Choroid plexus epithelial cell (primary cell): ENCODE measurements around the gene KCTD1.

Experiments
- DNase-seq: peaks from one replicate; pipeline ENCODE4 v3.0.0-alpha.2; 2010; ENCODE audit warnings: low read depth
- H3K4me3 ChIP-seq: 2 replicates; pipeline ENCODE4 v1.5.1; 2011; ENCODE audit warnings: low read depth, mild to moderate bottlenecking, control low read depth, low read length, moderate library complexity
- CTCF ChIP-seq: conservative IDR thresholded peaks from 2 replicates; pipeline ENCODE4 v1.5.1; 2011; ENCODE audit warnings: low read depth, mild to moderate bottlenecking, control low read depth, inconsistent platforms, low read length, moderate library complexity

The KCTD1 gene

GRCh38 chr18:26459340-26459739 lies 89.0 kb downstream of the KCTD1 start:
- no peak overlapping the region for H3K4me3 ChIP-seq
- no peak for DNase-seq
- TF ChIP-seq CTCF: no peak

DNA sequence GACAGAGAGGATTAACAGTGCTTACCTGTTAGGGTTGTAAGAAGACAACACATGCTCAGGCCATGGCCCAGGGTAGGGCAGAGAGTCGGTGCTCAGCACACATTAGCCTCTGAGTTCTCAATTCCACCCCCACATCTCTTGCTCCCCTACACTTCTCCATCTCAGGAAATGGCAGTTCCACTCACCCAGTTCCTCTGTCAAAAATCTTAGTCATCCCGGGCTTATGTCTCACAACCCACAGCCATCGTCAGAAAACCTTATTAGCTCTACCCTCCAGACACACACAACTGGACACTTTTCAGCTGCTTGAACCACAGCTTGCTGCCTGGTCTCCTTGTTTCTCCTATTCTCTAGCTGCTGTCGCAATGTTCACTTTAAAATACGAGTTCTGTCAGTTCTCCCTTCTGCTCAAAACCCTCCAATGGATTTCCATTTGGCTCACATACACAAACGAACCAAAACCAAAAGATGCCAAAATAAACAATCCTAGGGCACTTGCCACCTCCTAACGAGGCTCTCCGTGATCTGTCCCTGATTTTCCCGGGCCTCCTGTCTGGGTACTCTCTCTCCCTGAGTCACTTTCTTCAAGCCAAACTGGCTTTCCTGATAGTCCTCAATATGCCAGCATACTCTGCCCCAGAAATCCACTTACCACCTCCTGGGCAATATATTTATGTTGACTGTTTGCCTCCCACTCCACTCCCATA lies 89.7 kb downstream of the KCTD1 start:
- H3K4me3 ChIP-seq: no peak overlapping the region
- no peak for DNase-seq

DNA sequence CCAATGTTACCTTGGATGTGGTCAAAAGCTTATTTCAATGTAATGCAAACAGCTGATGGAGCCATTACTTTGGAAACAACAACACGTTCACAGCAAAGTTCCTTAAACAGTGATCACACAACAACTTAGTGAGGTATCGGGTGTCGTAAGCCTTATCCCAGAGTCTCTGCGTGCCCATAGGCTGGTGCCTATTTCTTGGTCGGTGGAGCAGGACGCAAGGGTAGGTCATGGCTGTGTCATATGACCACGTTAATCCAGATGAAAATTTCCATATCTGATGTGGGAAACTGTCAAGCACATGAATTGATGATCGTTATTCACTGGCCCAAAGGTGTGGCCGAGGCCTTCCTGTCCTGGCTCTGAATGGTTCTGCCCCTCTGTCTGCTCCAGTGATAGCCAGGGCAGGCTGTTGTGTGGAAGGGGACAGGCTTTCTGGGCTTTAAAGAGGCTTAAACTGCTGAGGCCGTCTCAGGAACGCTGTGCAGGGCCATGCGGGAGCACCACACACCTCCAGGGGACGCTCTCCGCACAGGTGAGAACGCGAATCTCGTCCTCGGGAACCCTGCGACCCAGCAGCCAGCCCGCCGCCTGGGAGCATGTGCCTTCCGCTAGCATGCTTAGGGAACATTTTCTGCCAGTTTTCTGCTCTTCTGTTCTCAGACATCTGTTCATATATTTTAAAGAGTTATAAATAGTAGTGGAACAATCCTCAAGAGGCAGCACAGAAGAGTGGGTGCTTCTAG lies 90.6 kb downstream of the KCTD1 start:
- no peak overlapping the region for H3K4me3 ChIP-seq
- DNase-seq: no peak
- peak; percentile 19 for TF ChIP-seq CTCF

More for the DNA sequence above, 89.7 kb downstream of the KCTD1 start:
- no peak for TF ChIP-seq CTCF

- no peak for TF ChIP-seq CTCF
- no peak overlapping the region for H3K4me3 ChIP-seq
- no peak for DNase-seq
Observed at GRCh38 chr18:26457195-26457594, 91.2 kb downstream of the KCTD1 start.

GRCh38 chr18:26456070-26456491 lies 92.3 kb downstream of the KCTD1 start:
- peak; percentile 28 for TF ChIP-seq CTCF
- H3K4me3 ChIP-seq: no peak overlapping the region
- DNase-seq: peak; percentile 47

- no peak for TF ChIP-seq CTCF
- no peak for DNase-seq
Observed at GRCh38 chr18:26455639-26456038, 92.7 kb downstream of the KCTD1 start.

More at GRCh38 chr18:26455639-26456038, 92.7 kb downstream of the KCTD1 start:
- no peak overlapping the region for H3K4me3 ChIP-seq
